ENCODE results near the gene LIMS2. TPM values are rescaled to one million over a fixed set of nuclear protein-coding genes. Genes with fewer than 3 reads are reported as not detected.

The LIMS2 gene
- total and polyA plus RNA-seq, 2 experiments from 2014 or later, result 1.6 to 3.5 TPM

GRCh38 chr2:127593228-127594115, 81.9 kb downstream of the LIMS2 start (continued):
- TF ChIP-seq, protein P1, sequence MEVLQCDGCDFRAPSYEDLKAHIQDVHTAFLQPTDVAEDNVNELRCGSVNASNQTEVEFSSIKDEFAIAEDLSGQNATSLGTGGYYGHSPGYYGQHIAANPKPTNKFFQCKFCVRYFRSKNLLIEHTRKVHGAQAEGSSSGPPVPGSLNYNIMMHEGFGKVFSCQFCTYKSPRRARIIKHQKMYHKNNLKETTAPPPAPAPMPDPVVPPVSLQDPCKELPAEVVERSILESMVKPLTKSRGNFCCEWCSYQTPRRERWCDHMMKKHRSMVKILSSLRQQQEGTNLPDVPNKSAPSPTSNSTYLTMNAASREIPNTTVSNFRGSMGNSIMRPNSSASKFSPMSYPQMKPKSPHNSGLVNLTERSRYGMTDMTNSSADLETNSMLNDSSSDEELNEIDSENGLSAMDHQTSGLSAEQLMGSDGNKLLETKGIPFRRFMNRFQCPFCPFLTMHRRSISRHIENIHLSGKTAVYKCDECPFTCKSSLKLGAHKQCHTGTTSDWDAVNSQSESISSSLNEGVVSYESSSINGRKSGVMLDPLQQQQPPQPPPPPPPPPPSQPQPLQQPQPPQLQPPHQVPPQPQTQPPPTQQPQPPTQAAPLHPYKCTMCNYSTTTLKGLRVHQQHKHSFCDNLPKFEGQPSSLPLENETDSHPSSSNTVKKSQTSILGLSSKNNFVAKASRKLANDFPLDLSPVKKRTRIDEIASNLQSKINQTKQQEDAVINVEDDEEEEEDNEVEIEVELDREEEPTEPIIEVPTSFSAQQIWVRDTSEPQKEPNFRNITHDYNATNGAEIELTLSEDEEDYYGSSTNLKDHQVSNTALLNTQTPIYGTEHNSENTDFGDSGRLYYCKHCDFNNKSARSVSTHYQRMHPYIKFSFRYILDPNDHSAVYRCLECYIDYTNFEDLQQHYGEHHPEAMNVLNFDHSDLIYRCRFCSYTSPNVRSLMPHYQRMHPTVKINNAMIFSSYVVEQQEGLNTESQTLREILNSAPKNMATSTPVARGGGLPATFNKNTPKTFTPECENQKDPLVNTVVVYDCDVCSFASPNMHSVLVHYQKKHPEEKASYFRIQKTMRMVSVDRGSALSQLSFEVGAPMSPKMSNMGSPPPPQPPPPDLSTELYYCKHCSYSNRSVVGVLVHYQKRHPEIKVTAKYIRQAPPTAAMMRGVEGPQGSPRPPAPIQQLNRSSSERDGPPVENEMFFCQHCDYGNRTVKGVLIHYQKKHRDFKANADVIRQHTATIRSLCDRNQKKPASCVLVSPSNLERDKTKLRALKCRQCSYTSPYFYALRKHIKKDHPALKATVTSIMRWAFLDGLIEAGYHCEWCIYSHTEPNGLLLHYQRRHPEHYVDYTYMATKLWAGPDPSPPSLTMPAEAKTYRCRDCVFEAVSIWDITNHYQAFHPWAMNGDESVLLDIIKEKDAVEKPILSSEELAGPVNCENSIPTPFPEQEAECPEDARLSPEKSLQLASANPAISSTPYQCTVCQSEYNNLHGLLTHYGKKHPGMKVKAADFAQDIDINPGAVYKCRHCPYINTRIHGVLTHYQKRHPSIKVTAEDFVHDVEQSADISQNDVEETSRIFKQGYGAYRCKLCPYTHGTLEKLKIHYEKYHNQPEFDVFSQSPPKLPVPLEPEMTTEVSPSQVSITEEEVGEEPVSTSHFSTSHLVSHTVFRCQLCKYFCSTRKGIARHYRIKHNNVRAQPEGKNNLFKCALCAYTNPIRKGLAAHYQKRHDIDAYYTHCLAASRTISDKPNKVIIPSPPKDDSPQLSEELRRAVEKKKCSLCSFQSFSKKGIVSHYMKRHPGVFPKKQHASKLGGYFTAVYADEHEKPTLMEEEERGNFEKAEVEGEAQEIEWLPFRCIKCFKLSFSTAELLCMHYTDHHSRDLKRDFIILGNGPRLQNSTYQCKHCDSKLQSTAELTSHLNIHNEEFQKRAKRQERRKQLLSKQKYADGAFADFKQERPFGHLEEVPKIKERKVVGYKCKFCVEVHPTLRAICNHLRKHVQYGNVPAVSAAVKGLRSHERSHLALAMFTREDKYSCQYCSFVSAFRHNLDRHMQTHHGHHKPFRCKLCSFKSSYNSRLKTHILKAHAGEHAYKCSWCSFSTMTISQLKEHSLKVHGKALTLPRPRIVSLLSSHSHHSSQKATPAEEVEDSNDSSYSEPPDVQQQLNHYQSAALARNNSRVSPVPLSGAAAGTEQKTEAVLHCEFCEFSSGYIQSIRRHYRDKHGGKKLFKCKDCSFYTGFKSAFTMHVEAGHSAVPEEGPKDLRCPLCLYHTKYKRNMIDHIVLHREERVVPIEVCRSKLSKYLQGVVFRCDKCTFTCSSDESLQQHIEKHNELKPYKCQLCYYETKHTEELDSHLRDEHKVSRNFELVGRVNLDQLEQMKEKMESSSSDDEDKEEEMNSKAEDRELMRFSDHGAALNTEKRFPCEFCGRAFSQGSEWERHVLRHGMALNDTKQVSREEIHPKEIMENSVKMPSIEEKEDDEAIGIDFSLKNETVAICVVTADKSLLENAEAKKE (CRISPR knock-in tag; IDR thresholded peaks at IDR 0.05), result no peak
- TF ChIP-seq NANOG (IDR thresholded peaks at IDR 0.05; ENCODE audit: borderline replicate concordance) (no peak), ZNF331 (CRISPR knock-in tag; IDR thresholded peaks at IDR 0.05; ENCODE audit: low read depth) (no peak), JUNB (IDR thresholded peaks at IDR 0.05; ENCODE audit: unreplicated experiment) (no peak), POLR2AphosphoS5 (IDR thresholded peaks at IDR 0.05; ENCODE audit: low read depth) (no peak), STAT1 (IDR thresholded peaks at IDR 0.05; ENCODE audit: unreplicated experiment) (no peak)

DNA sequence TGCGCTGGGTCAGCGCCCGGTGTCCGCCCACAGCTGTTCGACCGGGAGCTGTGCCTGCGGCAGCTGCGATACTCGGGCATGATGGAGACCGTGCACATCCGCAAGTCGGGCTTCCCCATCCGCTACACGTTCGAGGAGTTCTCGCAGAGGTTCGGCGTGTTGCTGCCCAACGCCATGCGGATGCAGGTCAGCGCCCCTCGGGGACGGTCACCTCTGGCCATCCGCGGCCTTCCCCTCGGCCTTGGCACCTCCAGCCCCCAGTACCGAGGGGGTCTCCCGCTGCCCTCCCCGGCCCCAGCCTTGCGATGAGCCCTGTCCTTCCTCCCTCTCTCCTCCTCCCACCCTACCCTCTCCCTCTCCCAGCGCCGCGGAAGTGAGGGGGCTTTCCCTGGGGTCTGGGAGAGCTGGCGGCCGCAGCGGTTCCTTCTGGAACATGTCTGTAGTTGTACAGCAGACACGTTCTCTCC, 82.5 kb downstream of the LIMS2 start:
- Mint-ChIP-seq H3K4me3 (no peak overlapping the region), H3K36me3 (ENCODE audit: low read depth) (no peaks in the 10 kb centered on the region), H3K27me3 (ENCODE audit: insufficient read depth, low read depth, poor library complexity) (no peaks in the 10 kb centered on the region)
- TF ChIP-seq POLR2AphosphoS5 (IDR thresholded peaks at IDR 0.05; ENCODE audit: low read depth), result no peak
- TF ChIP-seq EZH2phosphoT487 (IDR thresholded peaks at IDR 0.05; ENCODE audit: unreplicated experiment), result no peak
- TF ChIP-seq ZNF331 (CRISPR knock-in tag; IDR thresholded peaks at IDR 0.05; ENCODE audit: low read depth), result no peak
- TF ChIP-seq EZH2 (IDR thresholded peaks at IDR 0.05; ENCODE audit: low read depth, unreplicated experiment), result no peak
- TF ChIP-seq, protein P2, sequence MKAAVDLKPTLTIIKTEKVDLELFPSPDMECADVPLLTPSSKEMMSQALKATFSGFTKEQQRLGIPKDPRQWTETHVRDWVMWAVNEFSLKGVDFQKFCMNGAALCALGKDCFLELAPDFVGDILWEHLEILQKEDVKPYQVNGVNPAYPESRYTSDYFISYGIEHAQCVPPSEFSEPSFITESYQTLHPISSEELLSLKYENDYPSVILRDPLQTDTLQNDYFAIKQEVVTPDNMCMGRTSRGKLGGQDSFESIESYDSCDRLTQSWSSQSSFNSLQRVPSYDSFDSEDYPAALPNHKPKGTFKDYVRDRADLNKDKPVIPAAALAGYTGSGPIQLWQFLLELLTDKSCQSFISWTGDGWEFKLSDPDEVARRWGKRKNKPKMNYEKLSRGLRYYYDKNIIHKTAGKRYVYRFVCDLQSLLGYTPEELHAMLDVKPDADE (IDR thresholded peaks at IDR 0.05), result no peak
- TF ChIP-seq NANOG (IDR thresholded peaks at IDR 0.05; ENCODE audit: borderline replicate concordance), result no peak
- TF ChIP-seq CREB1 (CRISPR knock-in tag; IDR thresholded peaks at IDR 0.05; ENCODE audit: low read depth), result no peak
- no peak for TF ChIP-seq CTCF (conservative IDR thresholded peaks at IDR 0.05; ENCODE audit: low read depth in 2 of 2)

More for the DNA sequence above, 82.5 kb downstream of the LIMS2 start:
- H3K36me3 ChIP-seq (ENCODE audit: insufficient read depth), result no peaks in the 10 kb centered on the region
- no peak overlapping the region for H2AFZ ChIP-seq
- no peaks in the 10 kb centered on the region for H3F3A ChIP-seq (replicated peaks; ENCODE audit: low read depth)
- H3K27me3 ChIP-seq (ENCODE audit: insufficient read depth), result no peaks in the 10 kb centered on the region
- no peak overlapping the region for H3K4me3 ChIP-seq
- ATAC-seq (no peak), DNase-seq (ENCODE audit: low spot score) (no peak)
- H4K20me1 ChIP-seq (replicated peaks; ENCODE audit: insufficient read depth), result no peaks in the 10 kb centered on the region
- Mint-ChIP-seq H3K4me1 (peaks cover 4% of the 10 kb centered on the region; the same call in 1 of the 3 replicates), H3K9me3 (no peaks in the 10 kb centered on the region), H3K27ac (no peak overlapping the region)
- no peak overlapping the region for H3K4me2 ChIP-seq
- no peak overlapping the region for H3K27ac ChIP-seq (ENCODE audit: low read depth)
- H3K9me2 ChIP-seq (ENCODE audit: insufficient read depth), result no peaks in the 10 kb centered on the region
- no peaks in the 10 kb centered on the region for H3K79me2 ChIP-seq (replicated peaks; ENCODE audit: insufficient read depth)
- H3K4me1 ChIP-seq (ENCODE audit: insufficient read depth), result no peaks in the 10 kb centered on the region
